Right renal cortex interstitium (tissue), 3 donors: ENCODE measurements around the gene METAP1D. TPM values are rescaled to one million over a fixed set of nuclear protein-coding genes. Genes with fewer than 3 reads are reported as not detected.

Experiments used
- DNase-seq, 3 donors: peaks; one replicate each; pipeline ENCODE4 v3.0.0-alpha.2; 2013; ENCODE audit warnings: low read depth in 3 of 3, low spot score in 2 of 3
- polyA plus RNA-seq, 3 donors: library from polyadenylated mRNA; unstranded; fragments of 120-200 nt; gene quantifications; one replicate each; pipeline ENCODE4 v1.2.1, GENCODE V29; 2013; ENCODE audit not compliant: insufficient read length in 3 of 3

The METAP1D gene
- polyA plus RNA-seq, 3 donors, result 11.6 to 11.9 (median 11.7) TPM

- no peak for DNase-seq
These were observed 79.7 kb downstream of the METAP1D start for GRCh38 chr2:172079416-172079815.

DNA sequence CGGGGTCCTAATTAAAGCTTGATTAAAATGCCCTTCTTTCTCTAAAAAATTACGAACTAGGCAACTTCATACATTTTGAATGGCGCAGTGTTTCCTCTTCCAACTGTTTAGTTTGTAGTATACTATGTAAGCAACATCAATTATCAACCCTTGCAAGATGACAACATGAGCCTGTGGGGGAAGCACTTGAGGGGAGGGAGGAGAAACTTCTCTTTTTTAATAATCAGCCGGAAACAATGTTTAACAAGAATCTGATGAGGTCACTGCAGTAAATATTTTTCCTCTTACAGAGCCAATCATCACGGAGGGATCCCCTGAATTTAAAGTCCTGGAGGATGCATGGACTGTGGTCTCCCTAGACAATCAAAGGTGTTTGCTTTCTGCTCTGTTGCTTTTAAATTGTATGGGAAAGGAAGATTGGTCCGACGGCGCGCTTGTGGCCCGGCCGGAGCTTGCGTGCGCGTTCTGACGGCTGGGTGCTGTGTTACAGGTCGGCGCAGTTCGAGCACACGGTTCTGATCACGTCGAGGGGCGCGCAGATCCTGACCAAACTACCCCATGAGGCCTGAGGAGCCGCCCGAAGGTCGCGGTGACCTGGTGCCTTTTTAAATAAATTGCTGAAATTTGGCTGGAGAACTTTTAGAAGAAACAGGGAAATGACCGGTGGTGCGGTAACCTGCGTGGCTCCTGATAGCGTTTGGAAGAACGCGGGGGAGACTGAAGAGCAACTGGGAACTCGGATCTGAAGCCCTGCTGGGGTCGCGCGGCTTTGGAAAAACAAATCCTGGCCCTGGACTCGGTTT lies 80.3 kb downstream of the METAP1D start:
- DNase-seq, result peak in 1 of 3 donors; percentile 7

DNA sequence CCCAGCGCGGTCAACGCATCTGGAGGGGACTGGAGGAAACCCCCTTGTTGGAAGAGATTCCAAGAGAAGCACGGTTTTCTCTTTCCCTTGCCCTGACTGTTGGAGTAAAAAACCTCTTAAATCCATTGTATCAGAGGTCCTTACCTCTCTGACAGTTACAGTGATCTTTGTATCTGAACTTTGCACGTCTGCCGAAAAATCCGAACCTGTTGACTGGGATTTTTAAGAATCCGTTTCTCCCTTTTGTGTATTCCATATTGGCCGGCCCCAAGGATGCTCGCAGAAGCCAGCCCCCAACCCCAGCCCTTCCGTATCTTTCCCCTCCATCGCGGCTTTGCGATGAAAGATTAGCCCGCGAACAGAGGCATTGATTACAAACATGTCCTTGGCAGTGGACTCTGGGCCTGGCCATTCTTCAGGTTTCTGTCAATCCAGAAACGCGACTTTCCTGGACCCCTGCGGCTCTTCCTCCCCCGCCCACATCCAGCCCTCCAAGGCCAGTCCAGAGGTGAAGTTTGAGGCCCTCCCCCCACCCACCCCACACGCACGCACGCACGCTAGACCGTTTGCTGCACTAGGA lies 81.0 kb downstream of the METAP1D start:
- peak in 1 of 3 donors; percentile 10 for DNase-seq

GRCh38 chr2:172081221-172082022 lies 81.7 kb downstream of the METAP1D start:
- DNase-seq, result peak in 1 of 3 donors; percentile 16

DNA sequence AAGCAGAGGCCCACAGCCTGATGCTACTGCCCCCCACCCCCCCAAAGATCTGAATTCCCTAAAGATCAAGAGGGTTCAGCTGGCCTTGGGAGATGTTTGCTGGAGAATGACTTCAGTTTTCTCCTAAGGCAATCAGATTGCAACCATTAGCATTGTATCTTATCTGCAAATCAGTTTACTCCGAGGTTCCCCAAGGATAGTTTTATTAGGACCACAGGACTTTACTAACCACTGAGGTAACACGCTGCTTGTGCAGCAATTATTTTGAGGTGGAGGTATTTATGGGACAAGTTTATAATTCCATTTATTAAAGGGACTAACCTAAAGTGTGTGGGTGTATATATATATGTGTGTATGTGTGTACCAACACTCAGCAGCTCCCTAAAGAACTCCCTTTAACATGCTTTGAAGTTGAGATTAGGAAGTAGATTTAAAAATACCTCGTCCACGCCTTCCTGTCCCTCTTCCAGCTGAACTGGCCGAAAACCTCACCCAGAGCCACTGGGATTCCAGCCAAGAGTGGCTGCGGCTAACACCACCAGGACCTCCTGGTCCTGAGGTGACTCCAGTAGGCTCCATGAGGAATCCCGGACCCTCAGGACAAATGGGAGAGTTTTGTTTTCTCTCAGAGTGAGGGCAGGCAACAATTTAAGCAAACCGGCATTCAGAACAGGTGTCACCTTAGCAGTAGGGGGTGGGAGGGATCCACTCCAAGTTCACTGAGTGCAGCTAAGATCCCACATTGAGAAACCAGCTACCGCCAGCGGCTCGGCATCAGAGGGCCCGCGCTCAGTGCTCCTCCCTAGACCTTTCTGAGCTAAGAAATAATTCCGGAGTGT lies 82.6 kb downstream of the METAP1D start:
- DNase-seq, result peak in 2 of 3 donors; percentile 16

GRCh38 chr2:172082944-172083627 lies 83.3 kb downstream of the METAP1D start:
- DNase-seq, result peak in 1 of 3 donors; percentile 8

GRCh38 chr2:172083628-172084394 lies 84.1 kb downstream of the METAP1D start:
- peak in 1 of 3 donors; percentile 13 for DNase-seq

DNA sequence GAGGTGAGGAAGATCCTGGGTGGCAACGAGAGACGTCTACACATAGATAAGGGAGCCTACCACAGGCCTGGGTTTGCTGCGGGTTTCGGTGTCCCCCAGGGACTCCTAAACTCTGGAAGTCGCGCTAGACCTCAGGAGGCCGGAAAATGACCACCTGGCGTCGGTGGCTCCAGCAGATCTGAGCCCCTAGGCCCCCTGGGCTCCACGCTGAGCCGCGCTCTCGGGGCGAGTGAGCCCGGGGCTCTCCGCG lies 84.6 kb downstream of the METAP1D start:
- no peak for DNase-seq

DNA sequence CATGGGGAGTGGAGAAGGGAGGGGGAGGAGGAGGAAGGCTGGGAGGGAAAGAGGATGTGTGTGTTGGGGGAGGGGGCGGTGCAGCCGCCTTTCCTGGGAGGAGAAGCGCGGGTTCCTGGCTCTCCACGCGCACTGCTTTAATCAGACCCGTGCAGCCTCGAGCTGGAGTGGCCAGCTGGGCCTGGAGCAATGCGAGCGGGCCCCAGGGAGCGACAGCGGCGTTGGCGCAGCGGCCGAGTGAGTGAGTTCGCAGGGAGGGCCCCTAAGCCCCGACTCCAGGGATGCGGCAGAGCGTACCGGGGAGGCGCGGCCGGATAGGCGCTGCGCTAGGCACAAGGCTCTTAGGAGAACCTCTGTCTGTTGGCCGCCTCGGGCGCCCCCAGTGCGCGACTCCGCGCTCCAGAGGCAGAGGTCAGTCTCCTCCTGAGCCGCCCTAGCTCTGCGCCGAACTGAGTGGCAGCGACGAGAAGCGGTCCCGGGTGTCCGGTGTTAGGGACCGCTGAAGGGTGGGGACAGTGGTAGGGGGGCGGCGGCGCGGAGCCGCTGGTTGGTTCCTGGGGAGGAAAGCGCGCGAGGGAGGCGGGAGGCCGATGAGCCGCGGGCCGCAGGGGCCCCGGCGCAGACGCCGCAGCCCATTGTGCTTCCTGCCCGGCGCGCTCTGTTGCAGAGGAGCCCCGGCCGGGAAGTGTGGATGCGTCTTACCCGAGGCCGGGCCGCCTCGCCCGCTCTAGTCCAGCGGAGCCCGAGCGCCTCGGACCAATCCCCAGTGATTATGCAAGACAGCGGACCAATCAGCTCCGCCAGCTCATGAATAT lies 85.1 kb downstream of the METAP1D start:
- DNase-seq, result peak in 1 of 3 donors; percentile 71

- DNase-seq, result no peak
These were observed 85.9 kb downstream of the METAP1D start, which contains the start of gene DLX1 for GRCh38 chr2:172085460-172086159. Gene DLX1 (plus strand): TSS chr2:172085507. CDS start chr2:172085678, 171 bp downstream.

DNA sequence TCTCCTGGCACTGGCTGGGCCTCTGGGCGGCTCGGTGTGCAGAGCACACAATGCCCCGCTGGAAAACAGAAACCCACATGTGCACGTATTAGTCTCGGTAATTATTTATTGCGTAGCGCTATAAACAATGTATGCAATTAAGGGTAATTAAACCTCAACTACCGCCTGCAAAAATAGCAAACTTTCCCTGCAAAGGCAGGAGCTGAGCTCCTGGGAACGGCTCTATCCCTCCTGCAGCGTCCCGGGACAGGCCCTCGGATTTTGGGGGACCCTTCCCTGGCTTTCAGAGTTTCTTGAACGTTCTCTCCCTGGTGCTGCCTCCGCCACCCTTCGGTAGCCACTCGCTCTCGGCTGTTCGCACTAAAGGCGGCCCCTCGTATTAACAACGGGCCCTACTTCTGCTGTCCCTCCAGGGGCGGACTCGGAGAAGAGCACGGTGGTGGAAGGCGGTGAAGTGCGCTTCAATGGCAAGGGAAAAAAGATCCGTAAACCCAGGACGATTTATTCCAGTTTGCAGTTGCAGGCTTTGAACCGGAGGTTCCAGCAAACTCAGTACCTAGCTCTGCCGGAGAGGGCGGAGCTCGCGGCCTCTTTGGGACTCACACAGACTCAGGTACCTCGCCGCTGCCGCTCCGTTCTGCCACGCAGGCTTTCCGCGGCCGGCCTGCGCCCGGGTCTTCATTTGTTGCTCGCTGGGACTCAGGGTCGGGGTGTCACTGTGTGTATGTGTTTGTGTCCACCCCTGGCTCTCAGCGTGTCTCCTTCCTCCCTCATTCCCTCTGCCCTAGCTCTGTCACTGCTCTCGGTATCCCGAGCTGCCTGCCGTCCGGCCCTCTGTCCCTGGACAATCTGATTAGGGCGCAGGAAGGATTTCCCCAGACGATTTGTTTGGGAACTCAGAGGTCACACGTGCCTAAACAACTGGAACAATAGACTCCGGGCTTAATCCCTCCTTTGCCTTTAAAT lies 86.8 kb downstream of the METAP1D start:
- peak in 1 of 3 donors; percentile 30 for DNase-seq

DNA sequence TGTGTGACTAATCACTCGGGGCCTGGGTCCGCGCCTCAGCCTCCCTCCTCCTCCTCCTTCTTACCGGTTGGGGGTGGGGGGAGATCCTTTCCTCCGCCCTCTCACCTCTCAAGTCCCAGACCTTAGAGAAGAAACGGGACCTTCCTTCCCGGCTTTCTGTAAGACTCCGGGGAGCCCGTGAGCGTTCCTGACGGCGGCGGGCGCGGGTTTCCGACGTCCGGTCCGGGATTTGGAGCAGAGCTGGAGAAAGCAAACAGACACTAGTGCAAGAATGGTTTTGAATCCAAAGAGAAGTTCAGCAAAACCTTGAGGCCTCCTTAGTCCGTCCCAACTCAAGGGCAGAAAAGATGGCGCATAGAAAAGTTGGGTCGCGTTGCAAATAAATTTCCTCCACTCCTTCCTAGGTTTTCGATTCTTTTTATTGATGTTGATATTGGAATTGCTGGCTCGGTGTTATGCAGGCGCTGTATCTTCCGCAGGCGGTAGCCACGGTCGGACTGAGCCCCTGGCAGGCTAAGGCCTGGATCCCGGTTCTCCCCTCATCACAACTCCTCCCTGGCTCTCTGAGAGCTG lies 87.5 kb downstream of the METAP1D start:
- DNase-seq, result no peak

GRCh38 chr2:172087780-172088244 lies 88.1 kb downstream of the METAP1D start:
- DNase-seq, result no peak

- DNase-seq, result no peak
These were observed 88.7 kb downstream of the METAP1D start for GRCh38 chr2:172088245-172089004.

- DNase-seq, result no peak
These were observed 89.3 kb downstream of the METAP1D start for GRCh38 chr2:172089005-172089504.
